Measurements from ENCODE around the gene RALGDS. TPM values are rescaled to one million over a fixed set of nuclear protein-coding genes. Genes with fewer than 3 reads are reported as not detected.
A peak's percentile ranks its signal among the peaks of the same experiment; 100 is the strongest.

The RALGDS gene
- total RNA-seq, 2 experiments from 2014 or later: 29.5 to 32.5 TPM

DNA sequence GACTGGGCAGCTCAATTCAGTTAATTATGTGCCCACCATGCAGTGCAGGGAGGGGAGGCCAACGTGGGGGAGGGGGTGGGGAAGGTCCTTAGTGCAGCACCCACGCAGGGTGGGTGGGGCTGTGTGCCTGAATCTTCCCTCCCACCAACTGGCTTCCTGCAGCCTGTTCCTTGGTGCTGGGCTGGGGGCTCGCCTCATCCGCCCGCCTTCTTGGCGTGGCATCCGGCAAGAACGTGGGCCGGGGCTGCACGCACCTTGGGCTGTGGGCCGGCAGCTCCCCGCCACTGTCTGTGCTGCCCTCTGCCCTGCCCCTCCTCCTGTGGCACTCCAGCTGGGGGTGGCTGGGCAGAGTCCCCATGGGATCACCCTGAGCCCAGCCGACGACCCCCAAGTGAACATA, 19.6 kb upstream of the RALGDS start:
- CTCF ChIA-PET: no interaction called here
- Mint-ChIP-seq H3K36me3 (ENCODE audit: low read depth) (peaks cover 1% of the 10 kb centered on the region), H3K4me3 (no peak overlapping the region), H3K9me3 (no peaks in the 10 kb centered on the region), H3K4me1 (ENCODE audit: low read depth) (peaks cover 64% of the 10 kb centered on the region), H3K27ac (no peak overlapping the region), H3K27me3 (ENCODE audit: low read depth) (no peaks in the 10 kb centered on the region)
- intact Hi-C loops (cut with micrococcal nuclease): loop anchor here (10.0 kb wide), 1 partner anchor 924 kb away; the partner anchor contains the start of gene BRD3
- no peak for DNase-seq

DNA sequence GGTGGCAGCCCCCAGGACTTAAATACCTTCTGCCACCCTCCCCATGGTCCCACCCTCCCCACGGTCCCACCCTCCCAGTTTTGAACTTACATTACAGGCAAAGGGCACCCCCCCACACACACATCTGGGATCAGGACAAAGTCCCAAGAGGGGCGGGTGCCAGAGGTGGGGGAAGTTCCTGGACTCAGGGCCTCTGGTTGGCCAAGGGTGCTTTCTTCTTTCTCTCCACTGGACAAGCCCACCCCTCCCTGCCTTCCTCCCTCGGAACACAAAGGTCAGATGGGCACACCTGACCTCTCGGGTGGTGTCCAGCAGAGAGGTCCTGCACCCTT, 19.1 kb upstream of the RALGDS start:
- intact Hi-C loops (cut with micrococcal nuclease): loop anchor here (10.0 kb wide), 1 partner anchor 925 kb away; the partner anchor contains the start of gene BRD3
- Mint-ChIP-seq H3K27me3 (ENCODE audit: low read depth) (no peaks in the 10 kb centered on the region), H3K27ac (no peak overlapping the region), H3K4me3 (no peak overlapping the region), H3K9me3 (no peaks in the 10 kb centered on the region), H3K36me3 (ENCODE audit: low read depth) (peaks cover 1% of the 10 kb centered on the region), H3K4me1 (ENCODE audit: low read depth) (peaks cover 67% of the 10 kb centered on the region)
- CTCF ChIA-PET: no interaction called here
- no peak for DNase-seq

DNA sequence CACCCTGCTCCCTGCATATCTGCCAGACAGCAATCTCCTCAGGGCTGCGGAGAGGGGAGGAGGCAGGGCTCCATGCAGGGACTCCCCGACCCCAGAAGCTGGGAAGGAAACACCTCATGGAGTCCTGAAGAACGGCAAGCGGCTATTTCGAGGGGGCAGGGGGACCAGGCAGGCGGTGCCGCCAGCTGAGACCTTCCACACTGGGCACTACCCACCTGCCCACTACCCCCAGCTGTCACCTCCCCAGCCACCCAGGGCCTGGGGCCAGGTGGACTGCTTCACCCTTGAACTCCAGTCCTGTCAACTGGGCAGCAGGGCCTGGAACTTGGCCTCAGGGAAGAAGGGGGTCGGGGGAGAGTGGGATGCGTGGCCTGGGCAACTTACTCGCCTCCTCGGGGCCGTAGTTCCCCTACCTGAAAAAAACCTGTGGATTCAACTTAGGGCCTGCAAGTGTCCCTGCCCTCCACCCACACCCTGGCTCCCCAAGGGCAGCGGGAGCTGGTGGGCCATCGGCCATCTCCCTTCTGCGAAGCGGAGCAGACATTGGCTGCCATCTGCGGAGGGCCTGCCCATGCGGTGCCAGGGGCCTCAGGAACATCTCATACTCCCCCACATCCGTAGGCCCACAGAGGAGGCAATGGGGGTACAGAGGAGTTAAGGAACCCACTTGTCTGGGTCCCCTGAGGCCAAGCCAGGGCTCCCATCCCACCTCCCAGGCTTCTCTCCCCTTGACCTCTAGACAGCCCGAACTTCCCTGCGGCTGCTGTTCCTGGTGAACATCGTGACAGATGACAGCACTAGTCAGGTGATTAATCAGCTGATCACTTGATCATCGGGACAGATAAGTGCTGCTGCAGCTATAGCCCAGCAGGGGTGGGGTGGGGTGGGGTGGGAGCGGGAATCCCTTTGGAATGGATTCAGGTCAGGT, 18.5 kb upstream of the RALGDS start:
- Mint-ChIP-seq H3K4me1 (ENCODE audit: low read depth) (peaks cover 67% of the 10 kb centered on the region), H3K4me3 (no peak overlapping the region), H3K9me3 (no peaks in the 10 kb centered on the region), H3K27me3 (ENCODE audit: low read depth) (no peaks in the 10 kb centered on the region), H3K27ac (peak overlapping the region; percentile 53), H3K36me3 (ENCODE audit: low read depth) (peaks cover 1% of the 10 kb centered on the region)
- CTCF ChIA-PET: interaction anchor here (1.8 kb wide), 1 partner anchor 8 kb away, joined by 7 read pairs; no protein-coding TSS in a partner anchor
- no peak for DNase-seq
- intact Hi-C loops (cut with micrococcal nuclease): loop anchor here (10.0 kb wide), 1 partner anchor 925 kb away; the partner anchor contains the start of gene BRD3

DNA sequence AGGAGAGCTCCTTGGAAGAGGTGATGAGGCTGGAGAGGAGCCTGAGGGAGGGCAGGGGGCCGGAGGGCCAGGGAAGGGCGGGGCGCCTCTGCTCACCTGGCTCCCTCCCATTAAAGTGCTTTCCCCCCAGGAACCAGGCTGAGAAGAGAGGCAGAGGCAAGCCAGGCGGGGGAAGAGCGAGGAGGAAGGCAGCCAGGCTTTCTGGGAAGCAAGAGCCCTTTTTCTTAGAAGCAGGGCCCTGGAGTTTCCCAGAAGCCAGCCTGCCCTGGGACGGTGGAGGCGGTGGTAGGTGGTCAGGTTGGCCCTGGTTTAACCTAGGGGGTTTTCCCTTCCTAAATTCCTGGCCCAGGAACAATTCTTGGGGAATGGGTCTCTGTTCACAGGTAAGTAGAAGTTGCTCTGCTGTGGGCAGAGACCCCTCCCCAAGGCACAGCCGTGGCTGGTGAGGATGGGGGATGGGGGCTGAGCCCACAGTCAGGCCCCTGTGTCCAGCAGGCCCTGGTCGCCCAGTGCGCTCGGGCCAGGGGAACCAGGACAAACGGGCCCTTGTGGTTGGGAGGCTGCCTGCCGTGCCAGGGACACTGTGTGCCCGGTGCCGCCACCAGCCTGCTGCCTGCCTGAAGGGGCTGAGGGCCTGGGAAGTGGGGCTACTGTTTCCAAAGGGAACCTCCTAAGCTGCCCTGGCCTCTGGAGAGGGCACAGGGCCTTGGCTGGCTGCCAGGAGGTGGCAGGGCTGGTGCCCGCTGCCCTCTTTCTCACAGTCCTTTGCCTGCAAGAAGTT, 16.6 kb upstream of the RALGDS start:
- H3K27ac Mint-ChIP-seq: peak overlapping the region; percentile 96
- intact Hi-C loops (cut with micrococcal nuclease): no loop called here
- CTCF ChIA-PET: interaction anchor here (1.8 to 1.9 kb wide), 2 partner anchors 10 kb away, joined by 7 to 8 read pairs; no protein-coding TSS in a partner anchor
- H3K36me3 Mint-ChIP-seq (ENCODE audit: low read depth): peaks cover 3% of the 10 kb centered on the region
- H3K4me1 Mint-ChIP-seq (ENCODE audit: low read depth): peaks cover 69% of the 10 kb centered on the region
- H3K27me3 Mint-ChIP-seq (ENCODE audit: low read depth): no peaks in the 10 kb centered on the region
- no peaks in the 10 kb centered on the region for H3K9me3 Mint-ChIP-seq
- H3K4me3 Mint-ChIP-seq: no peak overlapping the region
- peak; percentile 30 for DNase-seq

DNA sequence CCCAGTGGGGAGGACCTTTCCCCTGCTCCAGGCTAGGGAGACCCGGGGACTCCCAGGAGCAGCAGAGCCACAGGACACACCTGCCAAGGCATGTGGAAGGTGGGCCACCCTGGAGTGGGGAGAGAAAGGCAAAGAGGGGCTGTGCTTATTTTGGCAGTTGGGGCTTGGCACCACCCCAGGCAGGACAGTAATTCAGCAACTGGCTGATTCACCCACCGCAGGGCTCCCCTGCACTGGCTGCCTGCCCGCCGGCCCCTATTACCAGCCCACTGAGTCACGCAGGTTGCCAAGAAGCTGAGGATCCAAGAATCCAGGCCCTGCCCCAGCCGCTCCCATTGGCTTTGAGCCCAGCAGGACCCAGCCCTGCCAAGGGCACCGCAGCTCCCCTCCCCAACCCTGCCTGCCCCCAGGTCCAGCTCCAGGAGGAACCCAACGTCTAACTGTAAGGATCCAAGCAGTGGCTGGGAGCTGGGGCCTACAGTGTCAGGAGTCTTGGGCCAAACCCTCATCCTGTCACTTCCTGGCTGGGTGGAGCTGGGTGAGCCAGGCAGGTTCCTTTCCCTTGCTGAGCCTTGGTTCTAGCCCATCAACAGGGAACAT, 14.2 kb upstream of the RALGDS start:
- Mint-ChIP-seq H3K27ac (peak overlapping the region; percentile 96), H3K4me1 (ENCODE audit: low read depth) (peaks cover 69% of the 10 kb centered on the region), H3K9me3 (no peaks in the 10 kb centered on the region), H3K36me3 (ENCODE audit: low read depth) (peaks cover 3% of the 10 kb centered on the region), H3K27me3 (ENCODE audit: low read depth) (no peaks in the 10 kb centered on the region), H3K4me3 (no peak overlapping the region)
- intact Hi-C loops (cut with micrococcal nuclease): no loop called here
- DNase-seq: peak; percentile 79
- CTCF ChIA-PET: interaction anchor here (0.9 to 3.9 kb wide), 3 partner anchors 8 to 130 kb away, joined by 3 to 31 read pairs (median 25); no protein-coding TSS in a partner anchor

DNA sequence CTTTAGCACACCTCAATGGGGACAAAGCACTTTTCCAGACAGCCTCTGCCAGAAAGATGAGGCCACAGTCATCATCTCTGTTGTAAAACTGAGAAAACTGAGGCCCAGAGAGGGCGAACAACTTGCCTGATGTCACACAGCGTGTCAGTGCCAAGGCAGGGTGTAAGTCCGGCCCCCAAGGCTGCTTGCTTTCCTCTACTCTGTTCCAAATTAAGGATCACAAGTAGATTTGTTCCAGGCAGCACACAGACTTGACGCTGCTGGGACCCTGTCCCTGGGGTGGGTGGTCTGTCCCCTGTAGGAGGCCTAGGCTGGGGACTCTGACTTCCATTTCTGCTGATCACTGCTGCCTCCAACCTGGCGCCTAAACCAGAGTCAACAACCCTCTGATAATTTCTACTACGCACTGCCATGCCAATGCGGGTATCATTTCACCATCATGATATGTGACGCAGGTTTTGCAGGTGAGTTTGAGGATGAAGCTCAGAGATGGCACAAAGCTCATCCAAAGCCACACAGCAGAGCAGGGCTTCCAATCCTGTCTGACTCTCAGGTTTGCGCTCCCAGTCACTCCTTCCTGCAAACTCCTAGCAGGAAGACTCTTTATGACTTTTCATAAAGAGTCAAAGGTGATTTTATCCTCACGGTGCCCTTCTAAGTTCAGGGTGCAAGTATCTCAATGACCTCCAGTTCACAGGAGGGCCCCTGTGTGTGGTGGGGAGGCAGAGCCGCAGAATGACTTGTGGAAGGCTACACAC, 13.5 kb upstream of the RALGDS start:
- intact Hi-C loops (cut with micrococcal nuclease): loop anchor here (1.0 to 5.0 kb wide), 4 partner anchors 10 to 1867 kb away; partner anchors contain the start of gene RALGDS
- CTCF ChIA-PET: interaction anchor here (0.7 to 3.9 kb wide), 6 partner anchors 9 to 130 kb away, joined by 3 to 31 read pairs (median 3); no protein-coding TSS in a partner anchor

DNA sequence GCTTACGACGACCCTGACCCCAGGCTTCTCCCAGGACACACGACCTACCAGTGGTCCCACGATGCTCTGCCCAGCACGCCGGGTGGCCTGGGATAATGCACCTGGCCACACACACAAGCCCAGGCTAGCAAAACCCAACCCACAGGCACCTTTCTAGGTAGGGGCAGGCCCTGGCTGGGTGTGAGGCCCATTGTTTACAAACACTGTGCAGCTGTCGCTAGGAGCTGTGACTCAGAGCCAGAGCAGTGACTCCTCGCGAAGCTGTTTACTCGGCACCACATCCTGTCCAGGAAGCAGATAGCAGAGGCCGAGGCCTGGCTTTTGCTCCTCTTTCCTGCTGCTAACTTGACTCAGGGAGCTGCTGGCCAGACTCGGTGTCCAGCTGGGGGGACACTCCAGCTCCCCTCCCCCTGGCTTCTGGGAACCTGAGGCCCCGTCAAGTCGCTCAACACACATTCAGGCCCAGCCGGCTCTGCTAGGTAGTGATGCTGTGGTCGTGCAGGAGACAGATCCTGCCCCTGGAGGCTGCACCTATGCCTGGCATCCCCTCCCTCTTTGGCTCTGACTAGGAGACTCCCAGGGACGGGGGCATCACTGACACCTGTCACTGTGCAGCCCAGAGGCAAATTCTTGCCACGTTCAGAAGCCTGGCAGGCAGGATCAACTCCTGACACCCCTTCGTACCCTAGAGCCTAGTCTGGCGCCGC, 12.8 kb upstream of the RALGDS start:
- CTCF ChIA-PET: interaction anchor here (0.7 to 3.9 kb wide), 6 partner anchors 10 to 100 kb away, joined by 3 to 31 read pairs (median 4); no protein-coding TSS in a partner anchor
- Mint-ChIP-seq H3K27ac (peak overlapping the region; percentile 96), H3K9me3 (no peaks in the 10 kb centered on the region), H3K27me3 (ENCODE audit: low read depth) (no peaks in the 10 kb centered on the region), H3K4me3 (peak overlapping the region; percentile 38), H3K4me1 (ENCODE audit: low read depth) (peaks cover 70% of the 10 kb centered on the region), H3K36me3 (ENCODE audit: low read depth) (peaks cover 3% of the 10 kb centered on the region)
- DNase-seq: peak; percentile 96
- intact Hi-C loops (cut with micrococcal nuclease): loop anchor here (1.0 to 5.0 kb wide), 5 partner anchors 10 to 1867 kb away; partner anchors contain the start of genes GTF3C5 and RALGDS

More for the DNA sequence above, 13.5 kb upstream of the RALGDS start:
- H3K27ac Mint-ChIP-seq: peak overlapping the region; percentile 96
- peak overlapping the region; percentile 38 for H3K4me3 Mint-ChIP-seq
- peaks cover 69% of the 10 kb centered on the region for H3K4me1 Mint-ChIP-seq (ENCODE audit: low read depth)
- H3K36me3 Mint-ChIP-seq (ENCODE audit: low read depth): peaks cover 3% of the 10 kb centered on the region
- peak; percentile 72 for DNase-seq
- H3K27me3 Mint-ChIP-seq (ENCODE audit: low read depth): no peaks in the 10 kb centered on the region
- no peaks in the 10 kb centered on the region for H3K9me3 Mint-ChIP-seq

DNA sequence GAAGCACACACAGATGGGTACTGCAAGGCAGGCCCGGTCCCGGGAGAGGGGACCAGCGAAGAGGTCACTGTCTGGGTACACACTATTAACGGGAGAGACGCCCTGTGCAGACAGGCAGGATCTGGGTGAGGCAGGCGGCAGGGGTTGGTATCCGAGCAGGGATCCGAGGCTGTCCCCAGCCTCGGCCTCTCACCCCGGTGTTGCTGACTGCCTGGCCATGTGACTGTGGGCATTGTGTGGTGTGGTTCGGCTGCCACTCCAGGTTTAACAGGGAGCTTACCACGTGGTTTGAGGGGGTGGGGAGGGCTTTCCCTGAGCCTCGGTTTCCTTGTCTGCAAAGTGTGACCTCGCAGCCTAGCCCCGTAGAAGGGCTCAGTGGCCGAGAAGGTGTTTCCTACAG, 11.1 kb upstream of the RALGDS start:
- Mint-ChIP-seq H3K27me3 (ENCODE audit: low read depth) (no peaks in the 10 kb centered on the region), H3K27ac (peak overlapping the region; percentile 96), H3K9me3 (no peaks in the 10 kb centered on the region), H3K36me3 (ENCODE audit: low read depth) (peaks cover 3% of the 10 kb centered on the region), H3K4me1 (ENCODE audit: low read depth) (peaks cover 70% of the 10 kb centered on the region), H3K4me3 (no peak overlapping the region)
- intact Hi-C loops (cut with micrococcal nuclease): loop anchor here (5.0 kb wide), 2 partner anchors 240 to 1865 kb away; no protein-coding TSS in a partner anchor
- DNase-seq: no peak
- CTCF ChIA-PET: interaction anchor here (1.4 to 3.9 kb wide), 3 partner anchors 11 to 54 kb away, joined by 4 to 31 read pairs (median 25); no protein-coding TSS in a partner anchor

DNA sequence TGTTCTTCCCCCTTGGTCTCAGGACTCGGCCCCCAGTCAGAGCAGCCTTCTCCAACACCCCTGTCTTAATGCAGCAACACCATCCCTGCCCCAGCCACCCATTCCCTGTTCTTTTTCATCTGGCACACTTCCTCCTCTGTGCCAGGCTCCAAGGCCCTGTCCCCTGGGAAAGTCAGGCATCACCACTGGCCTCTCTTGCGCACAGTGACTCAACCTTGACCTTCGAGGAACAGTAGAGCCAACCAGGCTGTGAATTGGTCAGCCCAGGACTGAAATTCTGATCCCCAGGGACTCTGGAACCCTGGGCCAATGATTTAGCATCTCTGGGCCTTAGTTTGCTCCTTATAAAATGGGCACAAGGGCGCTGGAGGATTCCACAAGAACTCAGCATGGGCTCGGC, 10.5 kb upstream of the RALGDS start:
- Mint-ChIP-seq H3K4me1 (ENCODE audit: low read depth) (peaks cover 73% of the 10 kb centered on the region), H3K4me3 (no peak overlapping the region), H3K36me3 (ENCODE audit: low read depth) (peaks cover 3% of the 10 kb centered on the region), H3K9me3 (no peaks in the 10 kb centered on the region), H3K27ac (peak overlapping the region; percentile 96), H3K27me3 (ENCODE audit: low read depth) (no peaks in the 10 kb centered on the region)
- no peak for DNase-seq
- CTCF ChIA-PET: interaction anchor here (1.0 to 1.4 kb wide), 3 partner anchors 16 to 110 kb away, joined by 3 to 4 read pairs (median 3); no protein-coding TSS in a partner anchor
- intact Hi-C loops (cut with micrococcal nuclease): loop anchor here (5.0 kb wide), 2 partner anchors 241 to 1864 kb away; no protein-coding TSS in a partner anchor

DNA sequence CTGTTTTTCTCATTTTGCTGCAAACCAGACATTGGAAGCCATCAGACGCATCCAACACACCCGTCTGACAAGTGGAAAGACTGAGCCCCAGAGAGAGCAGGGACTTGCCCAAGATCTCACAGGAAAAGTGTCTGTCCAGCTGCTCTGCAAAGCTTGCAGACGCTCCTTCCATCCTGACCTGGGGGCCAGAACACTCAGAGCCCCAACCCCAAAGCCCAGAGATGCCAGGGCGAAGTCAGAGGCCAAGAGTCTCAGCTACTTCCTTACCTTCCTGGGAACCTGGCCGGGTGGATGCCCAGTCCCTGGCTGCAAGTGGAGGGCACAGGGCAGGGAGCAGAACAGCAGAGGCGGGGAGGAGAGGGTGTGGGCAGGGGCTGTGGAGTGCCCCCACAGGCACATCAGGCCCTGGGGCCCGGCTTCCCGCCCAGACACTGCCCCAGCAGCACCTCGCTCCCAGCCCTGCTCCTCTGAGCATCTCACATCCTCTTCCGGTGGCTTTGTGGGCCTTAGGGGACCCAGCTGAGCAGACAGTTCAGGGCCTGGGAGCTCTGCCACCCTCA, 9.7 kb upstream of the RALGDS start:
- Mint-ChIP-seq H3K36me3 (ENCODE audit: low read depth) (peaks cover 1% of the 10 kb centered on the region), H3K4me1 (ENCODE audit: low read depth) (peaks cover 73% of the 10 kb centered on the region)

More for the DNA sequence above, 9.7 kb upstream of the RALGDS start:
- H3K27ac Mint-ChIP-seq: peak overlapping the region; percentile 94
- CTCF ChIA-PET: interaction anchor here (1.0 to 1.4 kb wide), 4 partner anchors 14 to 110 kb away, joined by 3 to 5 read pairs (median 4); no protein-coding TSS in a partner anchor
- intact Hi-C loops (cut with micrococcal nuclease): loop anchor here (5.0 kb wide), 2 partner anchors 242 to 1863 kb away; no protein-coding TSS in a partner anchor
- DNase-seq: peak; percentile 64
- no peaks in the 10 kb centered on the region for H3K27me3 Mint-ChIP-seq (ENCODE audit: low read depth)
- no peaks in the 10 kb centered on the region for H3K9me3 Mint-ChIP-seq
- peak overlapping the region; percentile 73 for H3K4me3 Mint-ChIP-seq
